ENCODE data around the gene CNTNAP4.

Gene CNTNAP4

DNA sequence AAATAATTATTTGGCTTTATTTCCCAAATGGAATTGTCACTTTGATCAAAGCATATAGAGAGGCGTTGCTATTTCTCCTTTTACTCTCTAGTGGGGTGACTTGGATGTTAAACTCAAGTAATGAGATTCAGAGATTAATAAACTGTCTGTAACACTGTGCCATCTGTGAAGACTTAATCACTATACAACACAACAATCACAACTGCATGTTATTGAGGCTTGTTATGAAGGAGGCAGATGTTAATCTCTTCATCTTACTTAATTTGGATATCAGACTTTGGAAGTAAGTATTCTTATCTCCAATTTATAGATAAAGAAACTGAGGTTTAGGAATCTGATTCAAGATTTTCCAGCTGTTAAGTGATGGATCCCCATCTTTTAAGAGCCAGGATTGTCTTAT lies 132.5 kb downstream of the CNTNAP4 start:
- no peak for FAIRE-seq

DNA sequence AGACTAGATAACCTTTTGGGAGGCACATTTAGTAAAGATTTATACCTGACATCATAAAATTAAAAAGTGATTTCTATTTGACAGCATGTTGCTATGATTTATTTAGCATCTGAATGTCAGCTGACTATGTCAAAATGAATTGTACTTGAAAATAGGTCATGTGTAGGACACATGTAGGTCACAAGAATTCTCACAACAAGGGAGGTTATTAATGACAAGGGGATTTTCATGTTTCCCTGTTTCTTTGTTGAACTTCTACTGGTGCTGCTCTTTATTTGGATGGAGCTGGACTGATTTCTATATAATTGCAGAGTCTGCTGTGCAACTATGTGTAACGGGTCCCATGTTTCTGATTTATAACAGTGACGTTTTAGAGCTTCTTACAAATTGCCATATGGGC lies 144.4 kb downstream of the CNTNAP4 start:
- no peak for FAIRE-seq

DNA sequence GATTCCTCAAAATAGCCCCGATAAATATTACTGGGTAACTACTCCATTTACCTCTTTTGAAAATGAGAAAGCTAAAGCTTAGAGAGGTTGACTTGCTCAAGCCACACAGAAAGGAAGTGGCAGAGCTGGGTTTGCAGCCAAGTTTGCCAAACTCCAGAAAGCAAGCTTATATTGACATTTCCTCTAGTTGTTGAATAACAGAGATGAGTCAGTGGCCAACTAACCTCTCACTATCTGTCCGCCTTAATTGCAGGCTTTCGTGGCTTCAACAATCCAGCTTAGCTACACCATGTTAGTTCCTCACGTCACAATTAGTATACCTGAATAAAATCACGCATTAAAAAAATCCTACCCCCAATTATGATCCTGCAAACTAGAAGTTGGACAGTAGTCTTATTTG lies 151.7 kb downstream of the CNTNAP4 start:
- peak; percentile 58 for FAIRE-seq

DNA sequence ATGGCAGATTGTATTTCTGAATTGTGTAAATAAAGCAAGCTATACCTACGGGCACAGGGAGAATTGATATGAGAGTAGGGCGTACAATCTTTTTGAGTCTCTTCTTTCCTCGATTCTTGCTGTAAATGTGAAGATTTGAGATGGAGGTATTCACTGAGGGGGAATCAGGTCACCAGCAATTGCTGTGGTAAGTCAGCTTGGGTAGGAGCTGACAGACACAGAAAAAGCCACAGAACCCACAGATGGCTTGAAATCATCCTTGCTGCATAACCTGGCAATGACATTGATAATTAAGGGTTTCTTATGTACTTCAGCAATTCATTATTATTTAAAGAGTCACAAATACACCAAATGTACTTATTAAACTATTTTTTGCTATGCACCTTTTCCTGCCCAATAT lies 164.2 kb downstream of the CNTNAP4 start:
- no peak for FAIRE-seq

DNA sequence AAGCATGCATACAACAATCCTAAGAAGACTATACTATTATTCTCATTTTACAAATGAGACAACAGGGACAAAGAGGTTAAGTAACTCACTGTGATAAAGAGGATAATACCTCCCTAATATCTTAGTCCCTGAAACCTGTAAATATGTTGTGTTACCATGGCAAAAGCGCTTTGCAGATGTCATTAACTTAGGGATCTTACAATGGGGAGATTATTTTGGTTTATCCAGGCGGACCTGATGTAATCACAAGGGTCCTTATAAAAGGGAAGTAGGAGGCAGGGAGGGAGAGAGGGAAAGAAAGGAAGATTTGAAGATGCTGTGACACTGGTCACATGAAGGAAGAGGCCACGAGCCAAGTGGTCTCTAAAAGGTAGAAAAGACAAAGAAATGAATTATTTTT lies 164.7 kb downstream of the CNTNAP4 start:
- no peak for FAIRE-seq

DNA sequence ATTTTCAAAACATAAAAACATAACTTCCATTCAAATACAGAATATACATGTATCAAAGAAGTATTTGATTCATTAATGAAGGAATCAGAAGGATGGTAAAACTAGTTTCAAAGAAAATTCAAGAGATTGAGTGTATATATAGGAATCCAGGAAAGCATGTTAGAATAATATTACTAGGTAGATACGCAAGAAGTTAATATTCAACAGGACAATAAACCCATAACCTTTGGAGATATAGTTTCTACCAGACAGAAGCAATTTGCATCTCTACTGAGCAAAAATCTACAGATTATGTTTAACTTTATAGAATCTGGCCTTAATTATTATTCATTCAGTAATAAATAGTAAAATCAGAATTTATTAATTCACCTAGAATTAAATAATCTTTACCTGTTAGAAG lies 166.8 kb downstream of the CNTNAP4 start:
- no peak for FAIRE-seq

DNA sequence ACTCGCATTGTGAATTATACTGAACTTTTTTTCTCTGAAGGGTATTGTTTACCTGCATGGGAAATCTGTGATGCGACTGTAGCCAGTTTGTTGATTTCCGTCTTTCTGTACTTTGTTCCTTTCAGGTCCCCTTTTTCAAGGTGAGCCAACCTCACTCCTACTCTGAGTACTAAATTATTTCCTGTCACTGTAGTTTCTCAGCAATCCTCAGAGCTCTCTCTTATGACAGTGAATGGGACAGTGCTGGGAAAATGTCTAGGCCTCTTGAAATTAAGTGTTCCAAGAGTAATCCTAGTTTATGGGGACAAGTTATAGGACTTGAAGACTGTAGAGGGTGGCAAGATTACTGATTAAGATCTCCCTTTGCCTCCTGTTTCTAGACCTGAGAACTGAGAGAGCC lies 167.6 kb downstream of the CNTNAP4 start:
- FAIRE-seq: no peak

DNA sequence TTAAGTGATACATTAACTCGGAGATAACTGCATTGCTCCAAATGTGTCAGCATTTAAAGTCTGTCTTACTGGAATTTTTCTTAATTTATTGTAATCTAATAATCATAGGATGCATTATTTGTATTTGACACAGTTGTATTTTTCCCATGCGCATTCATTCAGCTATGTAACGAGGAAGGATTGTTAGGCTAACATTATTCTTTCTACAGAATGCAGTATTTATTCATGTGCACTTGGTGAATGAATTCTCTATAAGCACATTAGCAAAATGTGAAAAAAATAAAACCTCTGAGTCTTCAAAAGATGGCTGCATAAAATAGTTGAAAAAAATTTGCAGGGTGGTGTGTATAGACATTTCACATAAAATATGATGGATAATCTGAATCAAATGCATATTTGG lies 168.6 kb downstream of the CNTNAP4 start:
- FAIRE-seq: no peak

DNA sequence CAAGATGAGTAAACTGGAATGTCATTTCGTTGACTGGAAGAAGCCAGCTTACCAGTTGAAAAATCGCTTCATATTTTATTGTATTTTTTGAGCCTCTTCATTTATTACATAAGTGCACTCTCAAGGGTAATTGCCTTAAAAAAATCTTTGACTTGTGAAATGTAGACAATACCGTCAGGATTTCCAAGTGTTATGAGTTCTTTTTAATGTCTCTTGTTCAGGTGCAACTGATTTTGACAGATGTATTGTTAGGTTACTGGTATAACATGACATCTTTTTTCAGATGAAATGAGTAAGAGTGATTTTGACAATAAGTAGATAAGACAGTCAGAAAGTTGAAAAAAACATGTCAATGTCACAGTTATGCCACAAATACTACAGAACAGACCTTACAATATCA lies 169.1 kb downstream of the CNTNAP4 start:
- no peak for FAIRE-seq

DNA sequence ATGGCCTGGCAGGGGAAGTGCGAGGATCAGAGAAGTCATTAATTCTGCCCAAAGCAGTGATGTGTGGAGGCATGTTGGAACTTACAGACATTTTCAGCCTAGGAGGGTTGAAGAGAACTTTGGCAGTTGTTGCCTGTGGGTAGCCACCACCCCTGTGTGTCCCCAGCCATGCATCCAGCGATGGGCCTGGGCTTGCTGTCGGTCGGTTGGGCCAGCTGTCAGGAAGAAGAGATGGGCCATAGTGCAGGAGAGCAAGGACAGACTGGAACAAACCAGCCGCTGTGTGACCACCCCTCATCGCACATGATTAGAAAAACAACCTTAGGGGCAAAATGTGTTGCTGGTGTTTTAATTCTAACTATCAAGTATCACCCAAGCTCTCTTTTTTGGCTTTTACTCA lies 173.7 kb downstream of the CNTNAP4 start:
- FAIRE-seq: no peak

DNA sequence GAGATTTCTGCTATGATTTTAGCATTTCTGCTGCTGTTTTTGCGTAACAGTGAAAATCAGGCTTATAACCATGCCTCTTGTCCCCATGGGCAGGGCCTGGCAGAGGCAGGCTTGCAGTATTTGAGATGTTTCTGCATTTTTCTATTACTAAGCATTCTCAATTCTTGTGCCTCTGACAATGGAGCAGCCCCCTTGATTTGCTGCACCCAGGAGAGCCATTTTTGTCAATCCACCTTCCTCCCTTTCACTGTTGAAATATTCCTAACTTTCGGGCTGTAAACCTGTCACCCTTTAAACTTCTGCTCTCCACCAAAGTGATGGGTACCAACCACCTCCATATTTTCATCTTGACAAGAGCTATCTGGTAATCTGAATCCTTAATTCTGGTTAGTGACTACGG lies 178.1 kb downstream of the CNTNAP4 start:
- no peak for FAIRE-seq

DNA sequence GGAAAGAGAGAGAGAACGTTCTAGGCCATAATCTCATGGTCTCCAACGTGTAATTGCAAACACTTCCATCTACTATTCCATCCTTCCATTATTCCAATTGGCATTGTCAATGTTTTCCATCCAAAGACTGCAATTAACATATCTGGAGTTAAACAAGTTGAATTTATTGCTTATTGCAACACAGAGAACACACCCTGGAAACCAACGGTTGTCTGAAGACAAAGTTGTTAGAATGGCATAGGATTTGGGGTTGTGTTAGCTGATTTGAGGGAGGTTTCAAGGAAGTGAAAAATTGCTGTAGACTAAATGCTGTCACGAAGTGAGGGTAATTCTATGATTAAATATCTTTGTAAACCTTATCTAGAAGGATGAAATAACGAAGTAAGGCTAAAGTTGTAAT lies 178.8 kb downstream of the CNTNAP4 start:
- no peak for FAIRE-seq

DNA sequence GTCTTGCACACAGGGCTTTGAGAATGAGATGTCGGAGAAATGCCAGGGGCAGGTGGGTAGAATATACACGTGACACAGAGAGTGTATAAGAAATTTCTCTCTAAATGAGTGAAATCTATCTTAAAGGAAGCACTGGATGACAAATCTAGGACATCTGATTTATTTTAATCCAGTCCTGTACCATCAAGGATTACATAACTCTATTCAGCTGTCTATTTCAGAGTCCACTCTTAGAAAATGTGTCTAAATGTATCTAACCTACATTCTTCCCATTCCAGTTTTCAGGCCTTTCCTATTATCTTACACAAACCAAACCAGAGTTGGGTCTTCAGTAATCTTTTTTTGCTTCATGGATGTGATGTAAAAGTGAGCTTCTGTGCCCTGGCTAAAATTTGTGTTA lies 181.9 kb downstream of the CNTNAP4 start:
- no peak for FAIRE-seq

DNA sequence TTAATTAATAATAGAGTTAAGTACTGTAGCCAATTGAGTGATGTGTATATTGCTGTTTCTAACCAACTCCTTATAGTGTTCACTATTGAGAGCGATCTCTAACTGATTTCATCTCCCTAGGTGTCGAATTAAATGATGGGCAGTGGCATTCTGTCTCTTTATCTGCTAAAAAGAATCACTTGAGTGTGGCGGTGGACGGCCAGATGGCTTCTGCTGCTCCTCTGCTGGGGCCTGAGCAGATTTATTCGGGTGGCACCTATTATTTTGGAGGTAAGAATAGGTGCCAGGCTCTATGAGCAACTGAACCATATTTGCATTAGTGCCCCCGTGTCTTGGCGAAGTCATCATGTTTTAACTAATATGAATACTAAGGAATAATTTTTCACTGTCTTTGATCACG lies 184.6 kb downstream of the CNTNAP4 start:
- FAIRE-seq: no peak

DNA sequence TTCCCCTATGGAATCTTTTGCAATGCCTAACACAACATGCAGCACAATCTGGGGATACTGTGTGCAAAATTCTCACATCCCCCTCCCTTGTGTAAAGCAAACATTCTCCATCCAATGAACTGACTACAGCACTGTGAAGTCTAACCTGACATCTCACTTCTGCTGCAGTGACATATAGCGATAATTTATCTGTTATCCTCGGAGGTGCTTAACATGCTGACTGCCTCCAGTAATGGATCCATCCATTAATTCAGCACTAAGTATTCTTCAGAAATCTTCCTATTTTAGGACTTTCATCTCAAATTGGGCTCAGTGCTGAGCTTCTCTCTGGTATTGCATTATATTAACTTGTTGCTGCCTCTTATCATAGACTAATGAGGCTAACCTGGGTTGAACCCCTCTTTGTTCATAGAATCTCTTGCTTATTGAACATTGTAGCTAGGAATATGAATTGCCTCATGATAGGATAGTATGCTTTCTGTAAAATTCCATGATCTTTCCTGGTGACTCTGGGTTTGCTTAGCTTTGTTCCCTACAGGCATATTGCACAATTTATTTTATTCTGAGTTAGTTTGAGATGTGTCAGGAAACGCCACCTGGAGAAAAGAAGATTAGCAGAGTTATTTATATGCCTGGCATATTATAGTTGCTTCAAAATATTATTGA lies 187.9 kb downstream of the CNTNAP4 start:
- FAIRE-seq: no peak

DNA sequence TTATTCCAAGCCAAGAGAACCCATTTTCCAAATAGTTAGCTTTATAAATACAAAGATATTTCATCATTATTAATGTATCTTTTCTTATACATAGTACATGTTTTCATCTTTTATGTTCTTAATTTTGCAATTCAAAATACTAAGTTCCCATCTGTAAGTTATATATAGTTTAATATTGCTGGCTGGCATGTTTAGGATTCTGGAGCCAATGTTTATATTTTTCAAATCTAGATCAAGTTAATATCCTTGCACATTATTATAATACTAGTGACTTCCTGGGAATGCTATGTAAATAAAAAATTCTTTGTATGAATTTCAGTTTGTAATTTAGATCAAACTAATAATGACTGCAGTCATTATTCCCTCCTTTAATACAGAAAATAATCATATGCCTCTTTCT lies 189.7 kb downstream of the CNTNAP4 start:
- FAIRE-seq: no peak

DNA sequence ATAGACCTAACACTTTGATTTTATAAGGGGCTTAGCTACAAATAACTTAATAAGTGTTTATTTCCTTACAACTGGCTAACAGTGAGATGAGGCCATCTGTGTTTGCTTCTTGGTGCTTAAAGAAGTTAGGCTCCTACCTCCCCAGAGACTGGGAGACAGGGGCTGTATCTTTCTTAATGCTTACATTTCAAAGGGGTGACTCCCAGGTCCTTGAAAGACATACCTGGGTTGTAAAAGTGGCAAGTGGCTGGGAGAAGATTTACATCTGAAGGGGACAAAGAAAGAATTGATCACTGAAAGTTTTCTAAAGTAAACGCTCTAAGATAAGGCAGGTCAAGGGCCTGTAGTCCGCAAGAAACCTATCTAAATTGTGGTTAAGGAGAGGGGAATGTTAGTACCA lies 196.8 kb downstream of the CNTNAP4 start:
- no peak for FAIRE-seq

DNA sequence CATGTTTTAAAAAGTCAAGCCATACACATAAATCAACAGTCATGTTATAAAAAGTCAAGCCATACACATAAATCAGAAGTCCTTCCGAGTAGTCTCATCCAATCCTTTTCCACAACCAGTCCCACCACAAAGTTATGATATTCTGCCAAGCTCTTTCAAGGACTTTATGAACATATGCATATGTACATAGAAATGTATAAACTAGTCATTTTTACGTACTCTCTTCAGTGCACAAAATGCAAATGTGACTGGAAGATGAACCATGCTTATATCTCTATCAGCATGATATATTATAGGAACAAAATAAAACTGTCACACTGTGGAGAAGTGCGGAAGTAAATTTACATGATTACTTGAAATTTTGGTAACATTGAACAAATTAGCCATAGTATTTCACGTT lies 200.9 kb downstream of the CNTNAP4 start:
- FAIRE-seq: no peak

DNA sequence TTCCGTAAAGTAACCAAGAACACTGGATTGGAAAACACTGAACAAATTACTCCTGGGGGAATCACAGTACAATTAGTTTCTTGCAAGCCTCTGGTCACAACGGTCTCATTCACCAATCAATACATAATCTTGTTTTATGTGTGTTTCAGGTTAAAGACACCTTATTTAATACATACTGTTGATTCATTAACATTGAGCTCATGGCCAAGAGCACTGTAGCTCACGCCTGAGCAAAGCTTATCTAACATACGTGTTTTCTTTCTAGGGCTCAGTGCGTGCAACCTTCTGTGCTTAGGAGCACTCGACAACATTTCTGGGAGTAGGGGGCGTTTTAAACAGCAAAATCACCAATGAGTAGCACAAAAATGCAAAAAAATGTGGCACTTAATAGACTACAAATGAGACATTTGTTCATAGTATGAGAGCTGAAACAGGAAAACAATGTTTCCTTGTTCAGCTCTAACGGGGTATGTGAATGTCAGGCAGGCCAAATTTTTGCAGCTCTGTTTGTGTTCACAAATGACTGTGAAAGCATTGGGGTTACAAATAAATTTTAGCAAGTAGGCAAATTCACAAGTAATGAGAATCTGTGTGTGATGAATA lies 206.2 kb downstream of the CNTNAP4 start:
- FAIRE-seq: no peak

DNA sequence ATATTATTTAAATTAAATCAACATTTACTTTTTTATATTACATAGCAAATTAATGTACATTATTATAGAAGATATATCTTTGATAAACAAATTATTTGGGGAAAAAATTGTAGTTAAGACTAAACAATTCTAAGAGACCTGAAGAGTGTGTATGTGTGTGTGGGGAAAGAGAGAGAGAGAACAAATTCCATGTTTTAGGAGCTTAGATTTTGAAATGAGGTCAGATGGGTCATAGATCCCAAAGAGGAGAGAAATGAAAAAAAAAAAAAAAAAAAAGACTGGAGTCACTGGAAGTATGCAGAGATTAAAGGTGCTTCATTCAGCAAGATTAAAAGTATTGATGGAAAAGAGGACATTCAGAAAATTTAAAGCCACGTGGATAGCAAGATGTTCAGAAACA lies 206.8 kb downstream of the CNTNAP4 start:
- FAIRE-seq: no peak

DNA sequence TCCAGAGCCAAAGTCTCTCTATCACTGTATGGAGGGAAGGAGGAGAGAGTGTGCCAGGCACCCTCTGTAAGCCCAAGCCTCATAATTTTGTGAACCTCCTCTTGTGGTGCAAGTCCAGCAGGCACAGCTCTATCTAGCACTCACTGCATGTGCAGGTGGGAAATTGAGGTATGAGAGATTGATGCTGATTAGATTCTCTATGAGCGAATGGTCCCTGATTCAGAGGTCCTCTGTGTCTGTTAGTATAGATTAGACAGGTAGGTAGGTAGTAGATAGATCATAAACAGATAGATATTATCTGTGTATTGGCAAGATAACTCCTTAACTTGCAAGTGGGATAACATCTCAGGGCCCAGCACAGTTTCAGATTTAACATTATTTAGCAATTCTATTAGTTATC lies 209.5 kb downstream of the CNTNAP4 start:
- FAIRE-seq: no peak

DNA sequence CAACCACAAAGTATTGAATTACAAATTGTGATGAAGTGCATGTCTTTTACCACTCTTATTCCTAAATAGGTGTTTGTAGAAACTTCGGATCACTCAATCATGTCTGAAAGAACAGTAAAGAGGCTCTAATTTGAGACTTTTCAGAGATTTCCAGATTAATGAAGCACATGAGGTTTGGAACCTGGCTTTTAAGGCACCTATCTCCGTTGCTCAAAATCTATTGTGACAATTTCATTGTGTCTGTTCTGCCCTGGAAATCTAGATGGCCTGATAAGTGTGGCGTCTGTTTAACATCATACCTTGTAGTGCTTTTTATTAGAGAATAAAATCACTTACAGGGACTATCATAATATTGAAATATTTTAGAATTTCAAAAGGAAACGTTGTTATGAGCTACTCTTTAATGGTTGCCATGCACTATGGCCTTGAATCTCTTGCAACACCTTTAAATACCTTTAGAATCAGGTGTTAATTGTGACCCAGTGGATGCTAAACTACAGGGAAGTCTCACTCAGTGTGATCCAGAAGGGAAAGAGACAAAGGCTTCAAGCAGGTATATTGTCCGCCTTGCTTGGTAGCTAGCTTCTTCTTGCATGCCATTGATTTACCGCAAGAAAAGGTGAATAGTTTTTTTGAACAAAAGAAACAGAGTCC lies 210.3 kb downstream of the CNTNAP4 start:
- FAIRE-seq: no peak

DNA sequence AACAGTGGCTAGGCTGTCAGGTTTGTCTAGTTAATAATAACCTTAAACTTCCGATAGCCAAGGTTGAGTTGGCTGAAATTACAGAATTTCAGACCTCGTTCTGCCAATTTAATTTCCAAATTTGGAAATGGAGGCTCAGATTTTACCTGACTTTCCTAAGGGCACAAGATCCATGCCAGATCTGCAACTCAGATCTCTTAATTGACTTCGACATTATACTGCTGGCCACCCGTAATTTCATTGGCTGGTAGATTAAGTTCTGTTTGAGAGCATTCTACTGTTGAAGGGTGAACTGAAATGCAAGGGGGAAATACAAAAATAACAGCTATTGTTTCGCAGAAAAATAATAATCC lies 210.8 kb downstream of the CNTNAP4 start:
- no peak for FAIRE-seq

DNA sequence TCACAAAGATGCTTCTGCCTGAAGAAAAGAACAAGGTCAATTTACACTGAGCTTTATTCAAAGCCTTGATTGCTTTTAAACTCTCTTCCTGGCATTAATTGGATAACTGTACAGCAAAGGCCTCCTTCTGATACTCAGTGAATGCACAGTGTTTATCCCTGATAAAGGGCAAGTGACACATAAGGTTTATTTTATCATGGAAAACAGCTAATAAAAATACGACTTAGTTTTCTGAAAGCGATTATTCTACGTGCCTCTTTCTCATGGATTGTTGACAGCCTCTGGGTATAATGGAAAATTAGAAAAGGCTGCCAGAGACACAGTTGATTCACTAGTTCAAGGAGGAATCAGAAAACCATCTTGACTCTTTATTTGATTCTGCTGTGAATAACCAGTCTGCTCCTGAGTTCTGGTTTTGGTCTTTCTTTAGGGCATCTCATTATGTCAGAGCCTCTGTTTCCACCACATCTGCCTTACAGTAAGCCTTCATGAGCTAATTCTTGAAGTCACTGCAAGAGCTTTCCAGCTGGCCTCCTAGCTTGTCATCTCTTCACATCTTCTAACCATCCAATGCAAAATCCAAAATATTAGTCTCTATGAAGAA lies 212.9 kb downstream of the CNTNAP4 start:
- no peak for FAIRE-seq

Measured in islet of Langerhans (tissue), 1 donor.